Hepatocyte (in vitro differentiated cells): ENCODE data around the gene FBN1. TPM values are rescaled to one million over a fixed set of nuclear protein-coding genes. Genes with fewer than 3 reads are reported as not detected.

Experiments used
- DNase-seq: peaks from one replicate; pipeline ENCODE4 v3.0.0-alpha.2; 2016; ENCODE audit warnings: low spot score
- H2AFZ ChIP-seq: fragments of 200-600 bp; sonication (generic); 2 replicates; pipeline ENCODE4 v1.6.0; 2016; ENCODE audit warnings: antibody characterized with exemption, mild to moderate bottlenecking
- H3K27ac ChIP-seq: fragments of 200-600 bp; sonication (generic); 2 replicates; pipeline ENCODE4 v1.5.1; 2016; ENCODE audit warnings: mild to moderate bottlenecking
- H3K27me3 ChIP-seq: fragments of 200-600 bp; sonication (generic); 2 replicates; pipeline ENCODE4 v1.6.1; 2016
- H3K36me3 ChIP-seq: fragments of 200-600 bp; sonication (generic); replicated peaks from 2 replicates; pipeline ENCODE4 v1.5.1; 2016; ENCODE audit warnings: low read depth; ENCODE audit not compliant: insufficient read depth
- H3K4me1 ChIP-seq: fragments of 200-600 bp; sonication (generic); 2 replicates; pipeline ENCODE4 v1.5.1; 2016; ENCODE audit warnings: mild to moderate bottlenecking, moderate library complexity; ENCODE audit not compliant: insufficient read depth
- H3K4me2 ChIP-seq: fragments of 200-600 bp; sonication (generic); 2 replicates; pipeline ENCODE4 v1.6.0; 2016
- H3K4me3 ChIP-seq: fragments of 200-600 bp; sonication (generic); 2 replicates; pipeline ENCODE4 v1.5.1; 2016; ENCODE audit warnings: mild to moderate bottlenecking
- H3K79me2 ChIP-seq: fragments of 200-600 bp; sonication (generic); 2 replicates; pipeline ENCODE4 v1.6.0; 2017; ENCODE audit warnings: mild to moderate bottlenecking
- H3K9me2 ChIP-seq: fragments of 200-600 bp; sonication (generic); replicated peaks from 2 replicates; pipeline ENCODE4 v1.6.0; 2017; ENCODE audit warnings: mild to moderate bottlenecking; ENCODE audit not compliant: insufficient read depth
- H3K9me3 ChIP-seq: fragments of 200-600 bp; sonication (generic); 2 replicates; pipeline ENCODE4 v1.5.1; 2016; ENCODE audit warnings: low read depth, mild to moderate bottlenecking
- H4K20me1 ChIP-seq: fragments of 200-600 bp; sonication (generic); 2 replicates; pipeline ENCODE4 v1.6.0; 2016; ENCODE audit warnings: mild to moderate bottlenecking; ENCODE audit not compliant: insufficient read depth, poor library complexity, severe bottlenecking
- CTCF ChIP-seq: fragments of 200-600 bp; sonication (generic); IDR thresholded peaks from 2 replicates; pipeline ENCODE4 v1.5.1; 2016; ENCODE audit warnings: antibody characterized with exemption, mild to moderate bottlenecking; ENCODE audit not compliant: poor library complexity
- EZH2 ChIP-seq: fragments of 200-600 bp; sonication (generic); IDR thresholded peaks from 2 replicates; pipeline ENCODE4 v1.6.1; 2016; ENCODE audit warnings: antibody characterized with exemption, mild to moderate bottlenecking, borderline replicate concordance
- EZH2phosphoT487 ChIP-seq: fragments of 200-600 bp; sonication (generic); IDR thresholded peaks from one replicate; pipeline ENCODE4 v1.6.1; 2018; ENCODE audit warnings: antibody characterized with exemption, mild to moderate bottlenecking, low read depth, moderate library complexity; ENCODE audit not compliant: unreplicated experiment, severe bottlenecking
- WGBS: methylation state at CpG from one replicate; pipeline ENCODE4 v1.1.6; 2016; ENCODE audit warnings: low lambda C conversion rate; ENCODE audit errors: missing lambda C conversion rate; 5-methylcytosine and 5-hydroxymethylcytosine counted together
- polyA plus RNA-seq: library from polyadenylated mRNA; unstranded; fragments of >200 nt; fragmentation: Nextera tagmentation; extraction: Ambion mirVana; gene quantifications from 2 replicates; pipeline ENCODE4 v1.2.1, GENCODE V29; 2016
- total RNA-seq: library from RNA; depleted of rRNA; stranded (reverse); fragments of >200 nt; gene quantifications from 2 replicates; pipeline ENCODE4 v1.2.3, GENCODE V29; 2014

FBN1 gene
- total and polyA plus RNA-seq, 2 experiments from 2014 or later: 76.6 to 199 TPM

GRCh38 chr15:48522911-48523310 is 122.6 kb downstream of the FBN1 start:
- H3K4me1 ChIP-seq: no peaks in the 10 kb centered on the region
- no peaks in the 10 kb centered on the region for H3K9me3 ChIP-seq
- DNase-seq: no peak
- H4K20me1 ChIP-seq: no peaks in the 10 kb centered on the region
- no peak for TF ChIP-seq EZH2phosphoT487
- no peak for TF ChIP-seq EZH2
- TF ChIP-seq CTCF: no peak
- H3K36me3 ChIP-seq: no peaks in the 10 kb centered on the region
- no peaks in the 10 kb centered on the region for H3K27me3 ChIP-seq
- 89% methylated on average over 3 of the region's 3 CpGs for WGBS
- H2AFZ ChIP-seq: no peak overlapping the region
- H3K9me2 ChIP-seq: no peaks in the 10 kb centered on the region
- no peaks in the 10 kb centered on the region for H3K79me2 ChIP-seq
- no peak overlapping the region for H3K4me3 ChIP-seq
- H3K4me2 ChIP-seq: no peak overlapping the region
- no peak overlapping the region for H3K27ac ChIP-seq

- Histone ChIP-seq H3K4me2 (no peak overlapping the region), H3K9me3 (no peaks in the 10 kb centered on the region), H3K36me3 (no peaks in the 10 kb centered on the region), H3K27ac (no peak overlapping the region), H3K27me3 (no peaks in the 10 kb centered on the region), H2AFZ (no peak overlapping the region), H3K9me2 (no peaks in the 10 kb centered on the region), H4K20me1 (no peaks in the 10 kb centered on the region), H3K4me1 (no peaks in the 10 kb centered on the region), H3K79me2 (no peaks in the 10 kb centered on the region), H3K4me3 (no peak overlapping the region)
- TF ChIP-seq CTCF (no peak), EZH2phosphoT487 (no peak), EZH2 (no peak)
- DNase-seq: no peak
Observed at GRCh38 chr15:48522123-48522522, 123.4 kb downstream of the FBN1 start.

- WGBS: 71% methylated on average over 15 of the region's 15 CpGs
- Histone ChIP-seq H3K79me2 (no peaks in the 10 kb centered on the region), H3K27me3 (no peaks in the 10 kb centered on the region), H3K27ac (no peak overlapping the region), H3K36me3 (no peaks in the 10 kb centered on the region), H3K4me2 (no peak overlapping the region), H3K9me2 (no peaks in the 10 kb centered on the region), H2AFZ (no peak overlapping the region), H3K9me3 (no peaks in the 10 kb centered on the region), H4K20me1 (no peaks in the 10 kb centered on the region), H3K4me3 (no peak overlapping the region), H3K4me1 (no peaks in the 10 kb centered on the region)
- TF ChIP-seq CTCF (no peak), EZH2 (no peak), EZH2phosphoT487 (no peak)
- DNase-seq: no peak
Observed at GRCh38 chr15:48520376-48521155, 124.9 kb downstream of the FBN1 start.
